H9 (cell line): Measurements from ENCODE around the gene INSYN2A. TPM values are rescaled to one million over a fixed set of nuclear protein-coding genes. Genes with fewer than 3 reads are reported as not detected.

ENCODE experiments used
- DNase-seq: peaks from one replicate; pipeline ENCODE4 v3.0.0-alpha.2; 2017
- H2AFZ ChIP-seq: one replicate; pipeline ENCODE4 v1.6.1; 2013; ENCODE audit warnings: mild to moderate bottlenecking, low read length, control low read depth, moderate library complexity
- H2AK5ac ChIP-seq: 2 replicates; pipeline ENCODE4 v1.6.1; 2013; ENCODE audit warnings: low read length, control low read depth, mixed read lengths; ENCODE audit not compliant: insufficient read length
- H2BK120ac ChIP-seq: one replicate; pipeline ENCODE4 v1.6.1; 2013; ENCODE audit warnings: low read depth, mild to moderate bottlenecking, low read length, control low read depth, inconsistent platforms; ENCODE audit not compliant: poor library complexity, severe bottlenecking
- H2BK12ac ChIP-seq: 2 replicates; pipeline ENCODE4 v1.6.1; 2013; ENCODE audit warnings: low read length, control low read depth, mixed read lengths, low read depth; ENCODE audit not compliant: insufficient read length
- H2BK15ac ChIP-seq: 2 replicates; pipeline ENCODE4 v1.6.1; 2013; ENCODE audit warnings: low read depth, low read length, control low read depth
- H2BK20ac ChIP-seq: one replicate; pipeline ENCODE4 v1.6.1; 2013; ENCODE audit warnings: low read depth, mild to moderate bottlenecking, low read length, control low read depth, inconsistent platforms; ENCODE audit not compliant: poor library complexity, severe bottlenecking
- H2BK5ac ChIP-seq: 2 replicates; pipeline ENCODE4 v1.6.1; 2013; ENCODE audit warnings: low read length, control low read depth, mixed read lengths; ENCODE audit not compliant: insufficient read length
- H3K14ac ChIP-seq: 2 replicates; pipeline ENCODE4 v1.6.1; 2013; ENCODE audit warnings: low read length, control low read depth; ENCODE audit not compliant: insufficient read depth
- H3K18ac ChIP-seq: 2 replicates; pipeline ENCODE4 v1.6.1; 2013; ENCODE audit warnings: low read depth, mild to moderate bottlenecking, mixed read lengths, low read length, control low read depth; ENCODE audit not compliant: insufficient read length
- H3K23ac ChIP-seq: 2 replicates; pipeline ENCODE4 v1.6.1; 2013; ENCODE audit warnings: low read length, control low read depth, mixed read lengths, low read depth; ENCODE audit not compliant: insufficient read length
- H3K23me2 ChIP-seq: 2 replicates; pipeline ENCODE4 v1.6.1; 2013; ENCODE audit warnings: low read depth, mild to moderate bottlenecking, mixed read lengths, low read length, control low read depth; ENCODE audit not compliant: insufficient read length, poor library complexity, severe bottlenecking
- H3K27ac ChIP-seq: 2 replicates; pipeline ENCODE4 v1.5.1; 2013; ENCODE audit warnings: low read length, control low read depth, mixed read lengths, low read depth; ENCODE audit not compliant: insufficient read length
- H3K27me3 ChIP-seq: 2 replicates; pipeline ENCODE4 v1.6.1; 2013; ENCODE audit warnings: low read length, control low read depth, inconsistent platforms; ENCODE audit not compliant: insufficient read depth
- H3K4ac ChIP-seq: 2 replicates; pipeline ENCODE4 v1.6.1; 2013; ENCODE audit warnings: low read depth, mild to moderate bottlenecking, control low read depth, inconsistent platforms, low read length, moderate library complexity
- H3K4me1 ChIP-seq: 2 replicates; pipeline ENCODE4 v1.6.1; 2013; ENCODE audit warnings: low read length, control low read depth, inconsistent platforms; ENCODE audit not compliant: insufficient read depth
- H3K4me2 ChIP-seq: 2 replicates; pipeline ENCODE4 v1.6.1; 2013; ENCODE audit warnings: low read length, control low read depth, mixed read lengths; ENCODE audit not compliant: insufficient read length, insufficient read depth
- H3K56ac ChIP-seq: 2 replicates; pipeline ENCODE4 v1.6.1; 2013; ENCODE audit warnings: low read depth, mild to moderate bottlenecking, mixed read lengths, low read length, control low read depth; ENCODE audit not compliant: insufficient read length
- H3K79me1 ChIP-seq: 2 replicates; pipeline ENCODE4 v1.6.1; 2013; ENCODE audit warnings: low read depth, mild to moderate bottlenecking, moderate library complexity, low read length, control low read depth, inconsistent platforms; ENCODE audit not compliant: insufficient read depth, poor library complexity, severe bottlenecking
- H3K79me2 ChIP-seq: 2 replicates; pipeline ENCODE4 v1.6.1; 2013; ENCODE audit warnings: low read length, control low read depth, inconsistent platforms; ENCODE audit not compliant: insufficient read depth
- H3K9ac ChIP-seq: 2 replicates; pipeline ENCODE4 v1.6.1; 2013; ENCODE audit warnings: low read length, control low read depth, mixed read lengths; ENCODE audit not compliant: insufficient read length; ENCODE audit errors: extremely low read depth
- H3K9me3 ChIP-seq: one replicate; pipeline ENCODE4 v1.6.1; 2013; ENCODE audit warnings: low read depth, low read length, inconsistent platforms; ENCODE audit not compliant: control insufficient read depth
- H3T11ph ChIP-seq: one replicate; pipeline ENCODE4 v1.6.1; 2013; ENCODE audit warnings: mild to moderate bottlenecking, low read length, control low read depth, inconsistent platforms
- H4K20me1 ChIP-seq: one replicate; pipeline ENCODE4 v1.6.1; 2013; ENCODE audit not compliant: control insufficient read depth, insufficient read length, insufficient read depth
- H4K5ac ChIP-seq: 2 replicates; pipeline ENCODE4 v1.6.1; 2013; ENCODE audit warnings: low read depth, mild to moderate bottlenecking, mixed read lengths, low read length, control low read depth; ENCODE audit not compliant: insufficient read length
- H4K8ac ChIP-seq: replicated peaks from 2 replicates; pipeline ENCODE4 v1.6.1; 2013; ENCODE audit warnings: low read length, control low read depth, mixed read lengths, low read depth; ENCODE audit not compliant: insufficient read length
- H4K91ac ChIP-seq: 2 replicates; pipeline ENCODE4 v1.6.1; 2013; ENCODE audit warnings: low read depth, mild to moderate bottlenecking, moderate library complexity, mixed read lengths, low read length, control low read depth; ENCODE audit not compliant: insufficient read length
- H3K27ac Mint-ChIP-seq, 3 experiments: 2 replicates in 2 of 3; 3 replicates in 1 of 3; pipeline ENCODE4 v1.8.0; 2020 to 2021; ENCODE audit warnings: mixed read lengths in 3 of 3, mild to moderate bottlenecking in 1 of 3, moderate library complexity in 1 of 3
- H3K27me3 Mint-ChIP-seq: 2 replicates; pipeline ENCODE4 v1.8.0; 2021; ENCODE audit warnings: low read depth, mild to moderate bottlenecking, moderate library complexity, mixed read lengths
- H3K36me3 Mint-ChIP-seq, 3 experiments: 2 replicates in 2 of 3; 3 replicates in 1 of 3; pipeline ENCODE4 v1.8.0; 2020 to 2021; ENCODE audit warnings: low read depth in 3 of 3, mixed read lengths in 3 of 3; ENCODE audit not compliant: insufficient read depth in 1 of 3
- H3K4me1 Mint-ChIP-seq, 2 experiments: 2 replicates each; pipeline ENCODE4 v1.8.0; 2020; ENCODE audit warnings: mixed read lengths in 2 of 2
- H3K4me3 Mint-ChIP-seq, 2 experiments: 2 replicates in 1 of 2; 3 replicates in 1 of 2; pipeline ENCODE4 v1.8.0; 2020 to 2021; ENCODE audit warnings: mild to moderate bottlenecking in 2 of 2, mixed read lengths in 2 of 2, moderate library complexity in 1 of 2
- H3K9me3 Mint-ChIP-seq, 2 experiments: 2 replicates in 1 of 2; 3 replicates in 1 of 2; pipeline ENCODE4 v1.8.0; 2020; ENCODE audit warnings: mild to moderate bottlenecking in 2 of 2, mixed read lengths in 2 of 2, moderate library complexity in 1 of 2
- WGBS: extraction: QIAGEN DNeasy Blood & Tissue Kit; methylation state at CpG from one replicate; pipeline ENCODE4 v1.1.7; 2013; ENCODE audit warnings: missing lambda C conversion rate, low lambda C conversion rate, mixed read lengths; ENCODE audit not compliant: insufficient read length; ENCODE audit errors: extremely low coverage; 5-methylcytosine and 5-hydroxymethylcytosine counted together
- total RNA-seq: library from RNA; stranded (reverse); gene quantifications from 2 replicates; pipeline ENCODE4 v1.2.1, GENCODE V29; 2021
- TF ChIP-seq, protein P1 (sequence below): fragments of 200-600 bp; sonication (generic); conservative IDR thresholded peaks from 3 replicates; pipeline ENCODE4 v1.8.0; 2021; ENCODE audit warnings: antibody characterized with exemption, mild to moderate bottlenecking

Gene INSYN2A
- total RNA-seq, 1 experiment from 2014 or later, result 0.09 TPM

DNA sequence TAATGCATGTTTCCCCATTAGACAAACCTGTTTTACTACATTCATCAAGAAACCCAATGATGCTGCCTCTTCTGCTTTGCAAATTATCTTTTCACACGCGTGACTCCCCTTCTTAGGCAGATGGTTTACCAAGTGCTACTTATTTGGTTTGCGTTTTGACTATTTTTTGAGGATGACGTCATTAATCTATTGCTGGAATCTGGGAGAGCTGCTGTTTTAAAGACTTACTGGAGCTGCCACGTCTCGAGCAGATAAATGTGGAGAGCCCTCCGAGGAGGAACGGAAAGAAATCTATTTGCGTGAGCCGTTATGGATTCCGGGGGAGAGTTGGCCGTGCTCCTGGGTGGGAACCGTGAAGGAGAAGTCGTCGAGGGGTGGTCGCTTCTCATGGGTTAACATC is 19.7 kb downstream of the INSYN2A start:
- Histone ChIP-seq H3K23ac (no peak overlapping the region), H2AK5ac (no peak overlapping the region), H2BK5ac (no peak overlapping the region), H3K23me2 (no peaks in the 10 kb centered on the region), H4K20me1 (no peaks in the 10 kb centered on the region), H3K27ac (no peak overlapping the region), H3T11ph (no peak overlapping the region), H2BK120ac (no peak overlapping the region), H2BK12ac (no peak overlapping the region), H4K5ac (no peak overlapping the region), H3K4ac (no peak overlapping the region), H3K9ac (no peak overlapping the region), H3K27me3 (no peaks in the 10 kb centered on the region), H3K79me2 (no peaks in the 10 kb centered on the region), H3K4me1 (no peaks in the 10 kb centered on the region), H2BK15ac (no peak overlapping the region), H3K79me1 (no peaks in the 10 kb centered on the region), H2BK20ac (no peak overlapping the region), H2AFZ (no peak overlapping the region), H3K14ac (no peak overlapping the region), H4K8ac (no peak overlapping the region), H4K91ac (no peak overlapping the region), H3K9me3 (no peaks in the 10 kb centered on the region), H3K4me2 (no peak overlapping the region), H3K56ac (no peak overlapping the region), H3K18ac (no peak overlapping the region)
- TF ChIP-seq, protein P1, sequence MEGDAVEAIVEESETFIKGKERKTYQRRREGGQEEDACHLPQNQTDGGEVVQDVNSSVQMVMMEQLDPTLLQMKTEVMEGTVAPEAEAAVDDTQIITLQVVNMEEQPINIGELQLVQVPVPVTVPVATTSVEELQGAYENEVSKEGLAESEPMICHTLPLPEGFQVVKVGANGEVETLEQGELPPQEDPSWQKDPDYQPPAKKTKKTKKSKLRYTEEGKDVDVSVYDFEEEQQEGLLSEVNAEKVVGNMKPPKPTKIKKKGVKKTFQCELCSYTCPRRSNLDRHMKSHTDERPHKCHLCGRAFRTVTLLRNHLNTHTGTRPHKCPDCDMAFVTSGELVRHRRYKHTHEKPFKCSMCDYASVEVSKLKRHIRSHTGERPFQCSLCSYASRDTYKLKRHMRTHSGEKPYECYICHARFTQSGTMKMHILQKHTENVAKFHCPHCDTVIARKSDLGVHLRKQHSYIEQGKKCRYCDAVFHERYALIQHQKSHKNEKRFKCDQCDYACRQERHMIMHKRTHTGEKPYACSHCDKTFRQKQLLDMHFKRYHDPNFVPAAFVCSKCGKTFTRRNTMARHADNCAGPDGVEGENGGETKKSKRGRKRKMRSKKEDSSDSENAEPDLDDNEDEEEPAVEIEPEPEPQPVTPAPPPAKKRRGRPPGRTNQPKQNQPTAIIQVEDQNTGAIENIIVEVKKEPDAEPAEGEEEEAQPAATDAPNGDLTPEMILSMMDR, result no peak
- Mint-ChIP-seq H3K4me1 (peaks cover 3 to 8% of the 10 kb centered on the region in 2 experiments; a peak in 3 of 4 replicates), H3K27me3 (no peaks in the 10 kb centered on the region), H3K27ac (peak overlapping the region in 1 of 3 experiments; percentile 29; a peak in 2 of 7 replicates), H3K36me3 (peaks cover 0 to 2% (median 2%) of the 10 kb centered on the region in 3 experiments; a peak in 2 of 7 replicates), H3K9me3 (no peaks in the 10 kb centered on the region), H3K4me3 (no peak overlapping the region)
- no peak for DNase-seq
- WGBS, result no CpG with 5 or more reads among the region's 16 CpGs
